AML-193 (cell line): ENCODE data around the gene SNPH.
"Not testable (repeated sequence)": the region's sequence is repeated elsewhere in the genome, so short reads cannot be mapped to it uniquely, and the experiment has no call there.

Experiments
- DNase-seq, 2 experiments: peaks; one replicate each; lab custom pipeline; 2025; lab: John Stamatoyannopoulos, UW

The SNPH gene, protein sequence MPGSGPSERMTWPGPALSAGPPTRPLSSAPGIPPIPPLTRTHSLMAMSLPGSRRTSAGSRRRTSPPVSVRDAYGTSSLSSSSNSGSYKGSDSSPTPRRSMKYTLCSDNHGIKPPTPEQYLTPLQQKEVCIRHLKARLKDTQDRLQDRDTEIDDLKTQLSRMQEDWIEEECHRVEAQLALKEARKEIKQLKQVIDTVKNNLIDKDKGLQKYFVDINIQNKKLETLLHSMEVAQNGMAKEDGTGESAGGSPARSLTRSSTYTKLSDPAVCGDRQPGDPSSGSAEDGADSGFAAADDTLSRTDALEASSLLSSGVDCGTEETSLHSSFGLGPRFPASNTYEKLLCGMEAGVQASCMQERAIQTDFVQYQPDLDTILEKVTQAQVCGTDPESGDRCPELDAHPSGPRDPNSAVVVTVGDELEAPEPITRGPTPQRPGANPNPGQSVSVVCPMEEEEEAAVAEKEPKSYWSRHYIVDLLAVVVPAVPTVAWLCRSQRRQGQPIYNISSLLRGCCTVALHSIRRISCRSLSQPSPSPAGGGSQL

DNA sequence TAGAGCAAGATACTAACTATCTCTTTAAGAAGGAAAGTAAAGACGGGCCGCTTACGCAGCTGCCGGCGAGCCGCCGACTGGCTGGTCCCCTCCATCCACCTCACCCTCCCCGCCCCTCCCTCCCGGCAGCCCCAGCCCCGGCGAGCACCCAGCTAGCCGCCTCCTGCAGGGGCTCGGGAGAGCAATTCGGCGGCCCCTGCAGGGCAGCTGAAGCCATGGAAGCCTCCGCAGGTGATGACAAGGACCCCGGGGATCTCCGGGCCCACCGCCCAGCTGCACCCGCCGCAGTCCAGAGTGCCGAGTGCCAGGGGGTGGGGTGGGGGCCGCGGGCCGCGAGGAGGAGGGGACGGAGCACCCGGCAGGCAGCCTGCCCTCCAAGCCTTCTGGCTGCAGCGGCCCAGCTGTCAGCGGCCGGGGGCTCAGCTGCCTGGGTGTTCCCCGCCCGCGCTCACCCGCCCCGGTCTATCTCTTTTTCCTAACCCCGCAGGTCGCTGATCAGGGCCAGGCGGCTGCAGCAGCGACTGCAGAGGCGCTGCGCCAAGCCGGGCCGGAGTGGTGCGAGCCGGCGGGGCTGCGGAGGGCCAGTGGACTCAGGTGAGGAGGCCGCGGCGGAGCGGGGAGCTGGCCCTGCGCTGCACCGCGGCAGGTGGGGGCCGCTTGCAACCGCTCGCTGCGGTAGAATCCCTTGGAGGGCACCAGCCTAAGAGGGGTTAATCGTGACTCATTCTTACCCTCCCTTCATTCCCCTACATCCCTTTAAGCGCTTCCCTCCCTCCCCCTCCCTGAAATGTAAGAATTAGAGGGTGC is at the start of gene SNPH:
Gene SNPH, plus strand, starts transcription at position 128 of the 807 bp plus-strand sequence. CDS start 29,946 bp downstream, outside the sequence.
- no peak for DNase-seq

DNA sequence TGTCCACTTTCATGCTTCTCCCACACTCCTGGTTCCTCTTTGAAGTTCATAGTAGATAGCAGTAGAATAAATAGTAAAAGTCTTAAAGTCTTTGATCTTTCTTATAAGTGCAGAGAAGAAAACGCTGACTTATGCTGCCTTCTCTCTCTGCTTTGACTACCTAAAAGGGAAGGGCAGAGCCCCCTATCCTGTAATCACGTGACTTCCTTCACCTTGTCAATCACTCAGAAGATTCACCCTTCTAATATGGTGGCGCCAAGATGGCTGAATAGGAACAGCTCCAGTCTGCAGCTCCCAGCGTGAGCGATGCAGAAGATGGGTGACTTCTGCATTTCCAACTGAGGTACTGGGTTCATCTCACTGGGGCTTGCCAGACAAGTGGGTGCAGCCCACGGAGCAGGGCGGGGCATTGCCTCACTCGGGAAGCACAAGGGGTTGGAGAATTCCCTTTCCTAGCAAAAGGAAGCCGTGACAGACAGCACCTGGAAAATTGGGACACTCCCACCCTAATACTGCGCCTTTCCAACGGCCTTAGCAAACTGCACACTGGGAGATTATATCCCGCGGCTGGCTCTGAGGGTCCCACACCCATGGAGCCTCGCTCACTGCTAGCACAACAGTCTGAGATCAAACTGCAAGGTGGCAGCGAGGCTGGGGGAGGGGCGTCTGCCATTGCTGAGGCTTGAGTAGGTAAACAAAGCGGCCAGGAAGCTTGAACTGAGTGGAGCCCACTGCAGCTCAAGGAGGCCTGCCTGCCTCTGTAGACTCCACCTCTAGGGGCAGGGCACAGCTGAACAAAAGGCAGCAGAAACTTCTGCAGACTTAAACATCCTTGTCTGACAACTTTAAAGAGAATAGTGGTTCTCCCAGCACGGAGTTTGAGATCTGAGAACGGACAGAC is 49.3 kb upstream of the SNPH start:
- DNase-seq: not testable (repeated sequence)

GRCh38 chr20:1222750-1223149 is 43.3 kb upstream of the SNPH start:
- DNase-seq: not testable (repeated sequence)

GRCh38 chr20:1224205-1224890 is 41.7 kb upstream of the SNPH start:
- no peak for DNase-seq

GRCh38 chr20:1225263-1225782 is 40.8 kb upstream of the SNPH start:
- no peak for DNase-seq

GRCh38 chr20:1225783-1226654 is 40.1 kb upstream of the SNPH start, which contains the start of gene RAD21L1:
Gene RAD21L1, plus strand, starts transcription at chr20:1226044. Its CDS starts 2,410 bp downstream, at chr20:1228454.
- DNase-seq: no peak

GRCh38 chr20:1229541-1229940 is 36.6 kb upstream of the SNPH start:
- DNase-seq: no peak

GRCh38 chr20:1232286-1233111 is 33.6 kb upstream of the SNPH start:
- DNase-seq: no peak

GRCh38 chr20:1240549-1240948 is 25.5 kb upstream of the SNPH start:
- DNase-seq: no peak

DNA sequence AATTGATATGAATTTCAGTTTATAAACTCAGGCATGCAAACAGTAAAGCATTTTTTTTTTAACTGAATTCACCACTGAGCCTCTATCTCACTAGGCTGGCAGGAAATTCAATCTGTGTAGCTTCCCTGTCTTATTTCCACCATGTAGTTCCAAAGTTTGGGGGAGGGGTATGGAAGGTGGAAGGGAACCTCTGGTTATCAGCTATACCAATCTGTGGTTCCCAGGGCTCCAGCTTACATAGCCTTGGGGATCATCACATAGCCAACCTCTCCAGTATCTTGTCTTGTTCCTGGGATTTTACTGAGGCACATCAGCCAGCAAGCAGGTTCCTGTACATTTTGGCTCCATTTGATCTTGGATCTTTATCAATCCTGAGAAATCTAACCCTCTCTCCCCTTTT is 24.6 kb upstream of the SNPH start:
- no peak for DNase-seq

DNA sequence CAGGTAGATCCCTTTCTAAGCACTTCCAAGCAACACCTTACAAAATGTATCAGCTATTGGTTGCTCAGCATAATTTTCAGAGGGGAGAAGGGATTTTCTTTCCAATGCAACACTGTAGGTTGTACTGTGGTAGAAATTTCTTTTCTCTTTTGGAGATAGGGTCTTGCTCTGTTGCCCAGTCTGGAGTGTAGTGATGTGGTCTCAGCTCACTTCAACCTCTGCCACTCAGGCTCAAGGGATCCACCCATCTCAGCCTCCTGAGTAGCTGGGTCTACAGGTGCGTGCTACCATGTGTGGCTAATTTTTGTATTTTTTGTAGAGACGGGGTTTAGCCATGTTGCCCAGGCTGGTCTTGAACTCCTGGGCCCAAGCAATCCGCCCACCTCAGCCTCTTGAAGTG is 24.0 kb upstream of the SNPH start:
- no peak for DNase-seq

DNA sequence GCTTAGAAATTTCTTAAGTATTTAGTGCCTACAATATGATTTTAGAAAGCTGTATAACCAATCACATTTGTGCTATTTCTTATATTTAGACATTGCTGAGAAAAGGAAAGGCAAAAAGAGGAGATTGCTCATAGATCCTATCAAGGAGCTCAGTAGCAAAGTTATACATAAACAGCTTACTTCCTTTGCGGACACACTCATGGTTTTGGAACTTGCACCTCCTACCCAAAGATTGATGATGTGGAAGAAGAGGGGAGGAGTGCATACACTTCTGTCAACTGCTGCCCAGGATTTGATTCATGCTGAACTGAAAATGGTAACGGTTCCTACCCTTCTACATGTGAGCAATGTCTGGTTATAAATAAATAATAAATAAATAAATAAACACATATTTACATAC is 23.6 kb upstream of the SNPH start:
- DNase-seq: no peak

DNA sequence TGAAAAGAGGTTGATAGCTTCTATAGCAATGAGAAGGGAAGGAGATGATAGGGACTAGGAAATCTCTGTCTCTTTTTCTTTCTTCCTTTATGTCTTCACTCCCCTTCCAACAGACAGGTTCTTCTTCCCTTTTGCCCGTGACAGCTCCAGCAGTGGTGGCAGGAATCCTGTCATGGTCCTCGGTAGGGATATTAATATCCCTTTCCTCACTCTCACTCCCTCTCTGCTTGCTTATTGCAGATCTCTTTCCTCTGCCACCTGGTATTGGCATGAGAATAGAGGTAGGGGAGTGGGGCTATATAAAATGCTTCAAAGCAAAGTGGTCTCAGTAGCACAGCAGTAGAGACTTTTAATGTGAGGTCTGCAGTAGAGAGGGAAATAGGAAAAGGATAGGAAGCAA is 20.5 kb upstream of the SNPH start:
- DNase-seq: no peak

DNA sequence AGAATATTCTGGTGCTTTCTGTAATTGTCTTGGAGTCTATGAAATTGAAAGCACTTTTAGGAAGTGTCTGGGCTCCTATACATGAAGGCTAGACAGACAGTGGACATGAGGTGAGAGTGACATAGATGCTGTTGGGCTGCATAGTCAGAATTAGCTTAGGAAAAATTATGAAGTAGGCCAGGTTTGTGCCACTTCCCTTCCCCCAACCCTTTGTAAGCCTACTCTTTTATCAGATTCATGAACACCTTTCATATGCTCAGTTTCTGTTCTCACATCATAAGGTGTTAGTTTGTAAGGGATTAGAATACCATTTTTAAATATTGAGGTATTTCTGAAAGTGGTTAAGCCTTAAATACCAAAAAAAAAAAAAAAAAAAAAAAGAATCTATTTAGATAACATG is 18.4 kb upstream of the SNPH start:
- DNase-seq: no peak

DNA sequence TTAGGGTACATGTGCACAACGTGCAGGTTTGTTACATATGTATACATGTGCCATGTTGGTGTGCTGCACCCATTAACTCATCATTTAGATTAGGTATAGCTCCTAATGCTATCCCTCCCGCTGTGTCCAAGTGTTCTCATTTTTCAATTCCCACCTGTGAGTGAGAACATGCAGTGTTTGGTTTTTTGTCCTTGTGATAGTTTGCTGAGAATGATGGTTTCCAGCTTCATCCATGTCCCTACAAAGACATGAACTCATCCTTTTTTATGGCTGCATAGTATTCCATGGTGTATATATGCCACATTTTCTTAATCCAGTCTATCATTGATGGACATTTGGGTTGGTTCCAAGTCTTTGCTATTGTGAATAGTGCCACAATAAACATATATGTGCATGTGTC is 15.8 kb upstream of the SNPH start:
- not testable (repeated sequence) for DNase-seq

DNA sequence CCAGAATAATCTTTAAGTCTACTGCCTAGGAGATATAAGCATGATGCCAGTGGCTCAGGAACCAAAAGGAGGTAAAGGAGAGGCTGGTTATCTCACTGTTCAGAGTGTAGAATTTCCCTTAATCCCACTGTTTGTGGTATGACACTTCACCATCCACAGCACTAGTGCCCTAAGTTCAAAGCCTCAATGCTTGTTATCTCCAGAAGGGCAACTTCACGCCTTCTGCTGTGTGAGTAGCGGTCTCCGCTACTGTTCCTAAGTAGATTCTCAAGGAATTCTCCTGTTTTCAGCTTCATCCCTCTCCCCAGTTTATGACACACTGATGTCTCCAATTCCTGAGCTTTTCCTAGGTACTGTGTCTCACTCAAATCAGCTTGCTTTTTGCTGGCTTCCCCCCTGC is 13.7 kb upstream of the SNPH start:
- DNase-seq: no peak

GRCh38 chr20:1254254-1254653 is 11.8 kb upstream of the SNPH start:
- no peak for DNase-seq

DNA sequence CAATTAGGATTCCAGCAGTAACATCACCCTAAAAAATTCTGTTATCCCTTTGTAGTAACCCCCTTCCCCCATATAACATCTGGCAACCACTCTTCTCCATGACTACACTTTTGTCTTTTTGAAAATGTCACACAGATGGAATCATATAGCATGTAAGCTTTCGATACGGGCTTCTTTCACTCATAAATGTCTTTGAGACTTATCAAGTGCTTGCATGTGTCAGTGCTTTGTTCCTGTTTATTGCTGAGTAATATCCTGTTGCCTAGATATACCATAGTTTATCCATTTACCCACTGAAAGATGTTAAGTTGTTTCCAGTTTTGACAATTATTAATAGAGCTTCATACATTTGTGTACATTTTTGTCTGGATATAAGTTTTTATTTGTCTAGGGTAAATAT is 10.4 kb upstream of the SNPH start:
- DNase-seq: no peak

- no peak for DNase-seq
Observed at GRCh38 chr20:1263853-1264252, 2.2 kb upstream of the SNPH start.
